ENCODE data around the gene TNFRSF18.

The TNFRSF18 gene

GRCh38 chr1:1164701-1165451 is 41.5 kb downstream of the TNFRSF18 start:
- TF ChIP-seq, protein P1, sequence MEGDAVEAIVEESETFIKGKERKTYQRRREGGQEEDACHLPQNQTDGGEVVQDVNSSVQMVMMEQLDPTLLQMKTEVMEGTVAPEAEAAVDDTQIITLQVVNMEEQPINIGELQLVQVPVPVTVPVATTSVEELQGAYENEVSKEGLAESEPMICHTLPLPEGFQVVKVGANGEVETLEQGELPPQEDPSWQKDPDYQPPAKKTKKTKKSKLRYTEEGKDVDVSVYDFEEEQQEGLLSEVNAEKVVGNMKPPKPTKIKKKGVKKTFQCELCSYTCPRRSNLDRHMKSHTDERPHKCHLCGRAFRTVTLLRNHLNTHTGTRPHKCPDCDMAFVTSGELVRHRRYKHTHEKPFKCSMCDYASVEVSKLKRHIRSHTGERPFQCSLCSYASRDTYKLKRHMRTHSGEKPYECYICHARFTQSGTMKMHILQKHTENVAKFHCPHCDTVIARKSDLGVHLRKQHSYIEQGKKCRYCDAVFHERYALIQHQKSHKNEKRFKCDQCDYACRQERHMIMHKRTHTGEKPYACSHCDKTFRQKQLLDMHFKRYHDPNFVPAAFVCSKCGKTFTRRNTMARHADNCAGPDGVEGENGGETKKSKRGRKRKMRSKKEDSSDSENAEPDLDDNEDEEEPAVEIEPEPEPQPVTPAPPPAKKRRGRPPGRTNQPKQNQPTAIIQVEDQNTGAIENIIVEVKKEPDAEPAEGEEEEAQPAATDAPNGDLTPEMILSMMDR (IDR thresholded peaks at IDR 0.05; ENCODE audit: low read length, missing control alignments) = no peak
- no peak for DNase-seq (ENCODE audit: low read depth)
- H3K4me3 ChIP-seq (replicated peaks; ENCODE audit: low read depth, low read length) = no peak overlapping the region

DNA sequence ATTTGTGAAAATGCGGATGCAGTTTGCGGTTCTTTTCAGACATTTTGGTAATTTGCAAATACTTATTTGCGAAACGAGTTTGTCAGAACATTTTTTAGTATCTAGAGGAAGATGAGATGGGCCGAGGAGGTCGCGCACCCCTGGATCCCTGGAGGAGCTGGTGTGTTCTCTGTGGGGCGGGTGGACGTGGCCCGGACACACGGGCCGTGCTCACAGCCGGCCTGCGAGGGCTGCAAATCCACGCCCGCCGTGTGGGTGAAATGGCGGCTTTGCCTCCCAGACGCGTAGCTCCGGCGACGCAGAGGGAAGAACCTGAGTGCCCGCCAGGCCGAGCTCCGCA is 42.1 kb downstream of the TNFRSF18 start:
- no peak for DNase-seq (ENCODE audit: low read depth)
- H3K4me3 ChIP-seq (replicated peaks; ENCODE audit: low read depth, low read length) = no peak overlapping the region
- TF ChIP-seq, protein P1 (IDR thresholded peaks at IDR 0.05; ENCODE audit: low read length, missing control alignments) = no peak

DNA sequence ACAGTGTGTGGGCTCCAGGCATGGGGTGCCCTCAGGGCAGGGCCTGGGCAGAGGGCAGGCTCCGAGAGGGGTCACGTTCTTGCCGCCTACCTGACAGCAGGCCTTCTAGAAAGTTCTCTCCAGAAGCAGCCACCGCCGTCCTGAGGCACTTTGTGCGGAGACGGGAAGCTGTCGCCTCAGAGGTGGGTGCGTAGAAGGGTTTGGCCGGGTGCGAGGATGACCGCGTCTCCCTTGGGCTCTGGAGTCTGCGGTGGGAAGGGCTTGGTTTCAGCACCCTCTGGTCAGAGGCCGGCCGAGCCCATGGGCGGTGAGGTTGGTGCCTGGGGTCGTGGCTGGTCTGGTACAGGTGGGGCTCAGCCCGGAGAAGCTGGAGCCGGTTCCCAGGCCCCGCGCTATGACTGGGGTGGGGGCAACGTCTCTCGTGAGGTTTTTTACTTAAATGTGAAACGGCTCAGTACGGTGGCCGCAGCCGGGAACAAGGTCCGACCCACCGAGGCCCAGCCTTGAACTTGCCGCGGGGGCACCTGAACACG is 42.8 kb downstream of the TNFRSF18 start:
- no peak overlapping the region for H3K4me3 ChIP-seq (replicated peaks; ENCODE audit: low read depth, low read length)
- DNase-seq (ENCODE audit: low read depth) = no peak
- TF ChIP-seq, protein P1 (IDR thresholded peaks at IDR 0.05; ENCODE audit: low read length, missing control alignments) = no peak

DNA sequence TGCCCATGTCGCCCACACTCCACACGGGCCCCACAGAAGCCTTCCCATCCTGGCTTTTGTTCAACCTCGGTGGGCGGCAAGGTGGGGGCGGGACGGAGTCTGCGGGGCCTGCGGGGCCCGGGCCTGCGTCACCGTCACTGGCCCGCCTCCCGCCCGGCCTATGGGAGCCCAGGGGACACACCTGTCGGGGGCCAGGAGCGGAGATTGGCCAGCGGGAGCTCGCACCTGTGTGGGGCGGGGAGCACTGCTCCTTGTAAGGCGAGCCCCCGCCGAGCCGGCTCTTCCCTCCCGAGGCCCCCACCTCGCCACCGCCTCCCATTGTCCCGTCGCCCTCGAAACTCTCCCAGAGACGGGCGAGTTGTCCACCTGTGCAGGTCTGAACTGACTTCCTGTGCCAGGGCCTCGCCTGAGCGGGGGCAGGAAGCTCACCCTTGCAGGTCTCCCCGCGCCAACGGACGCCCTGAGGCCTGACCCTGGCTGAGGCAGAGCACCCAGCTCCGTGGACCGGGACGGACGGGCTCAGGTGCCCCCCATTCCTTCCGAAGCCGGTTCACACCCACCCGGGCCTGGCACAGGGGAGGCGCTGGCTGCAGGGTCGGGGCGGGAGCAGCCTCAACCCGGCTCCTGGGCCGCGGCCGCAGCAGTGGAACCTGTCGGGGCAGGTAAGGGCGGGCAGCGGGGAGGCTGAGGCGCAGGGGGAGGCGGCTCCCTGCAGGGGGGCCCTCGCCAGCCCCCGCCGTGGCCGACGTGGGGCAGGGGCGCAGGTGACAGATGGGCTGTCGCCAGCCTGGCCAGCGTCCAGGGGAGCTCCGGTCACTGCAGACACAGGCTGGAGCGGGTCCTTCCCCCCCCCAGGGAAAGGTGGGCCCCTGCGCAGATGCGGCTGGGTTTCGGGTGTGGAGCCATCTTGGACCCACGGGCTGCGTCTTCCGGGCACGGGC is 43.5 kb downstream of the TNFRSF18 start:
- no peak overlapping the region for H3K4me3 ChIP-seq (replicated peaks; ENCODE audit: low read depth, low read length)
- DNase-seq (ENCODE audit: low read depth) = no peak
- TF ChIP-seq, protein P1 (IDR thresholded peaks at IDR 0.05; ENCODE audit: low read length, missing control alignments) = no peak

DNA sequence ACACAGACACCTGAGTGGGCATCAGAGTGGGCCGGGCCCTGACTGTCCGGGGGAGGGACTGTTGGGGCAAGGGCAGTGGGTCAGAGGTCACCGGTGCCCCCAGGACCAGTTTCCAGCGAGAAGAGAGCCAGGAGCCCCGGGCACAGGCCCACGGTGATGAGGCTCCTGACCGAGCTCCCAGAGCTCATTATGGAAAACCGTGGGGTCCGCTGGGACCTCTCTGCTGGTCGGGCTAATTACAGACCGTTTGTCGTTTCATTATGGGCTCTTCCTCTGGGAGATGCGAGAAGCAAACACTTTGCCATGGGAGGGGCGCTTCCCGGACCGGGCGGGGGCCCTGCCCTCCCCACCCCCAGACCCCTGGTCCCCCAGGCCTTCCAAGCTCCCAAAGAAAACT is 44.7 kb downstream of the TNFRSF18 start:
- H3K4me3 ChIP-seq (replicated peaks; ENCODE audit: low read depth, low read length) = no peak overlapping the region
- DNase-seq (ENCODE audit: low read depth) = no peak
- TF ChIP-seq, protein P1 (IDR thresholded peaks at IDR 0.05; ENCODE audit: low read length, missing control alignments) = no peak

DNA sequence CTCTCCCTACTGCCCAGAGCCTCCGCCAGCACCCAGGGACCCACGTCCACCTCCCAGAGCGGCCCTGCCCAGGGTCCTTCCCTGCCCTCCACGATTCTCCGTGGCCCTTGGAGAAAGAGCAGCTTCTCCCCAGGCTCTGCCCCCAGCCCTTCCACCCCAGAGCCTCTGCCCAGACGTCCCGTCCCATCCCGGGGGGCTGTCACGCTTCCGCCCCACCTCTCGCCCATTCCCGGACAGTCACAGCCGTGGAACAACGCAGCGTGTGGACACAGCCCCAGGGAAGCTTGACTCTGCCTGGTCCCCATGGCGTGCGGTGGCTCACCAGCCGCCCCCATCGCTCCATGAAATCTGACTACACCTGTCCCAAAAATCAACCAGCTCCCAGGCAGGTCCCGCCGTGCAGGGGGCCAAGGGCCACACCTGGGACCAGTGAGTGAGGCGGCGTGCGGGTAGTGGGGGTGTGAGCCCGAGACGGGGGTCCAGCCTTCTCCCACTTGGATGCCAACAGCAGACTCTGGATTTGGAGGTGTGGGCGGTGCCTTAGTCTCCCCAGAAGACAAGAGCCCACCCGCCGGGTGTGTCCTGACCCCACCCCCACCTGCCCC is 45.2 kb downstream of the TNFRSF18 start:
- TF ChIP-seq, protein P1 (IDR thresholded peaks at IDR 0.05; ENCODE audit: low read length, missing control alignments) = no peak
- H3K4me3 ChIP-seq (replicated peaks; ENCODE audit: low read depth, low read length) = no peak overlapping the region
- DNase-seq (ENCODE audit: low read depth) = no peak
